ENCODE measurements around the gene BAIAP2. TPM values are rescaled to one million over a fixed set of nuclear protein-coding genes. Genes with fewer than 3 reads are reported as not detected.

Gene BAIAP2
- total and polyA plus RNA-seq, 2 donors (not counting 1 experiment from before 2014, with no cell fraction given) = 1.3 to 12.0 TPM

- intact Hi-C loops (cut with micrococcal nuclease) = no loop called here
Observed at GRCh38 chr17:81054308-81054707, 19.4 kb downstream of the BAIAP2 start.

DNA sequence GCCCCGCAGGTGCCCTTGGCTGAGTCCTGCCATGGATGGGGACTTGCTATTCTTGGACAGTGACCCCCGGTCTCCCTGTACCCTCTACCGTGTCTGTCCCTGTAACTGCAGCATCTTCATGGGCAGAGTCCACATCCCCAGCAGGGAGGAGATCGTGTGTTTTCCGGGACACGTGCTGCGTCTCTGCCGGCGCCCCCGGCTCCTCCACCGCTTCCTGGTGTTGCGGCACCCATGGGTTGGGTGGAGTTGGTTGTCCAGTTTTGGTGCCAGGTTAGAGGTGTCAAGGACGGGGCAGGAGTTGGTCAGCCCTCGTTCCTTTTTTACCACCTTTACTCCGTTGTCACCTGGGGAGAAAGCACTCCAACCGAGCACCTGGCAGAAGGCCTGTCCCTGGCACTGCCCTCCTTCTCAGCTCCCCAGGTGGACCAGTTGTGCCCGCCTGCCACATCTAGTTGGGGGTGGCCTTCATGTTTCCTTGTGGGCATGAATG is 20.0 kb downstream of the BAIAP2 start:
- Histone ChIP-seq H3K27ac (ENCODE audit: low read length in 2 of 2) (no peak overlapping the region), H2AFZ (ENCODE audit: insufficient read depth, low read depth, low read length, poor library complexity, severe bottlenecking) (no peak overlapping the region), H3K9ac (ENCODE audit: low read length) (no peak overlapping the region), H4K20me1 (ENCODE audit: control insufficient read depth, insufficient read depth, low read length, poor library complexity, severe bottlenecking) (no peaks in the 10 kb centered on the region), H3K36me3 (replicated peaks in 1 of 2; ENCODE audit: control extremely low read depth in 1 of 2, control insufficient read depth in 1 of 2, extremely low read depth in 1 of 2, insufficient read depth in 2 of 2, low read length in 1 of 2) (no peaks in the 10 kb centered on the region), H3K79me2 (ENCODE audit: control insufficient read depth, insufficient read depth, low read length) (no peaks in the 10 kb centered on the region), H3K4me3 (ENCODE audit: control extremely low read depth in 1 of 5, extremely low read depth in 1 of 5, insufficient read depth in 1 of 5, low read depth in 2 of 5, low read length in 4 of 5) (no peak overlapping the region), H3K9me3 (ENCODE audit: control extremely low read depth in 1 of 3, control insufficient read depth in 2 of 3, insufficient read depth in 1 of 3, low read length in 2 of 3) (no peaks in the 10 kb centered on the region), H3K4me1 (ENCODE audit: control insufficient read depth in 2 of 2, insufficient read depth in 2 of 2, low read length in 2 of 2) (peaks cover 0 to 4% of the 10 kb centered on the region in 2 donors), H3K4me2 (replicated peaks; ENCODE audit: low read depth, low read length, poor library complexity, severe bottlenecking) (no peak overlapping the region), H3K27me3 (replicated peaks in 1 of 4; ENCODE audit: control extremely low read depth in 1 of 4, control insufficient read depth in 3 of 4, insufficient read depth in 4 of 4, low read length in 3 of 4) (no peaks in the 10 kb centered on the region)
- peaks cover 3% of the 10 kb centered on the region for H3K4me1 Mint-ChIP-seq
- ChIA-PET POLR2A (no interaction called here), CTCF (no interaction called here)
- DNase-seq (no peak), ATAC-seq (ENCODE audit: low read depth) (no peak)
- TF ChIP-seq, protein P1, sequence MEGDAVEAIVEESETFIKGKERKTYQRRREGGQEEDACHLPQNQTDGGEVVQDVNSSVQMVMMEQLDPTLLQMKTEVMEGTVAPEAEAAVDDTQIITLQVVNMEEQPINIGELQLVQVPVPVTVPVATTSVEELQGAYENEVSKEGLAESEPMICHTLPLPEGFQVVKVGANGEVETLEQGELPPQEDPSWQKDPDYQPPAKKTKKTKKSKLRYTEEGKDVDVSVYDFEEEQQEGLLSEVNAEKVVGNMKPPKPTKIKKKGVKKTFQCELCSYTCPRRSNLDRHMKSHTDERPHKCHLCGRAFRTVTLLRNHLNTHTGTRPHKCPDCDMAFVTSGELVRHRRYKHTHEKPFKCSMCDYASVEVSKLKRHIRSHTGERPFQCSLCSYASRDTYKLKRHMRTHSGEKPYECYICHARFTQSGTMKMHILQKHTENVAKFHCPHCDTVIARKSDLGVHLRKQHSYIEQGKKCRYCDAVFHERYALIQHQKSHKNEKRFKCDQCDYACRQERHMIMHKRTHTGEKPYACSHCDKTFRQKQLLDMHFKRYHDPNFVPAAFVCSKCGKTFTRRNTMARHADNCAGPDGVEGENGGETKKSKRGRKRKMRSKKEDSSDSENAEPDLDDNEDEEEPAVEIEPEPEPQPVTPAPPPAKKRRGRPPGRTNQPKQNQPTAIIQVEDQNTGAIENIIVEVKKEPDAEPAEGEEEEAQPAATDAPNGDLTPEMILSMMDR (IDR thresholded peaks at IDR 0.05) = no peak
- no peak for TF ChIP-seq EZH2 (IDR thresholded peaks at IDR 0.05; ENCODE audit: borderline replicate concordance, insufficient read depth, low read depth, low read length, poor library complexity, severe bottlenecking)
- no peaks in the 10 kb centered on the region for H3K27me3 Mint-ChIP-seq
- intact Hi-C loops (cut with micrococcal nuclease) = no loop called here
- 95% methylated on average over 13 of the region's 17 CpGs for WGBS (ENCODE audit: insufficient coverage)
- no peak overlapping the region for H3K27ac Mint-ChIP-seq
- H3K4me3 Mint-ChIP-seq = no peak overlapping the region
- H3K9me3 Mint-ChIP-seq (ENCODE audit: insufficient read depth) = no peaks in the 10 kb centered on the region

More at GRCh38 chr17:81054308-81054707, 19.4 kb downstream of the BAIAP2 start:
- Histone ChIP-seq H3K27me3 (replicated peaks in 1 of 4; ENCODE audit: control extremely low read depth in 1 of 4, control insufficient read depth in 3 of 4, insufficient read depth in 4 of 4, low read length in 3 of 4) (no peaks in the 10 kb centered on the region), H3K36me3 (replicated peaks in 1 of 2; ENCODE audit: control extremely low read depth in 1 of 2, control insufficient read depth in 1 of 2, extremely low read depth in 1 of 2, insufficient read depth in 2 of 2, low read length in 1 of 2) (no peaks in the 10 kb centered on the region), H3K9ac (ENCODE audit: low read length) (no peak overlapping the region), H4K20me1 (ENCODE audit: control insufficient read depth, insufficient read depth, low read length, poor library complexity, severe bottlenecking) (no peaks in the 10 kb centered on the region), H3K4me3 (ENCODE audit: control extremely low read depth in 1 of 5, extremely low read depth in 1 of 5, insufficient read depth in 1 of 5, low read depth in 2 of 5, low read length in 4 of 5) (no peak overlapping the region), H3K79me2 (ENCODE audit: control insufficient read depth, insufficient read depth, low read length) (no peaks in the 10 kb centered on the region), H3K27ac (ENCODE audit: low read length in 2 of 2) (no peak overlapping the region), H3K4me1 (ENCODE audit: control insufficient read depth in 2 of 2, insufficient read depth in 2 of 2, low read length in 2 of 2) (peaks cover 0 to 10% of the 10 kb centered on the region in 2 donors), H3K9me3 (ENCODE audit: control extremely low read depth in 1 of 3, control insufficient read depth in 2 of 3, insufficient read depth in 1 of 3, low read length in 2 of 3) (no peaks in the 10 kb centered on the region), H2AFZ (ENCODE audit: insufficient read depth, low read depth, low read length, poor library complexity, severe bottlenecking) (no peak overlapping the region), H3K4me2 (replicated peaks; ENCODE audit: low read depth, low read length, poor library complexity, severe bottlenecking) (no peak overlapping the region)
- 89% methylated on average over 9 of the region's 12 CpGs for WGBS (ENCODE audit: insufficient coverage)
- Mint-ChIP-seq H3K9me3 (ENCODE audit: insufficient read depth) (no peaks in the 10 kb centered on the region), H3K27ac (no peak overlapping the region), H3K4me3 (no peak overlapping the region), H3K4me1 (peaks cover 6% of the 10 kb centered on the region), H3K27me3 (peaks cover 3% of the 10 kb centered on the region)
- ChIA-PET POLR2A (no interaction called here), CTCF (no interaction called here)
- no peak for TF ChIP-seq EZH2 (IDR thresholded peaks at IDR 0.05; ENCODE audit: borderline replicate concordance, insufficient read depth, low read depth, low read length, poor library complexity, severe bottlenecking)
- TF ChIP-seq, protein P1 (IDR thresholded peaks at IDR 0.05) = no peak
- DNase-seq = no peak
- ATAC-seq (ENCODE audit: low read depth) = no peak
